HG03354 (cell line): ENCODE measurements around the gene ATP6V1G1.

Experiments
- ATAC-seq: cut with Tn5 transposase; IDR thresholded peaks from one replicate; pipeline ENCODE4 v1.9.1; 2021; ENCODE audit warnings: mild to moderate bottlenecking; ENCODE audit not compliant: unreplicated experiment, poor library complexity, severe bottlenecking

ATP6V1G1 gene

DNA sequence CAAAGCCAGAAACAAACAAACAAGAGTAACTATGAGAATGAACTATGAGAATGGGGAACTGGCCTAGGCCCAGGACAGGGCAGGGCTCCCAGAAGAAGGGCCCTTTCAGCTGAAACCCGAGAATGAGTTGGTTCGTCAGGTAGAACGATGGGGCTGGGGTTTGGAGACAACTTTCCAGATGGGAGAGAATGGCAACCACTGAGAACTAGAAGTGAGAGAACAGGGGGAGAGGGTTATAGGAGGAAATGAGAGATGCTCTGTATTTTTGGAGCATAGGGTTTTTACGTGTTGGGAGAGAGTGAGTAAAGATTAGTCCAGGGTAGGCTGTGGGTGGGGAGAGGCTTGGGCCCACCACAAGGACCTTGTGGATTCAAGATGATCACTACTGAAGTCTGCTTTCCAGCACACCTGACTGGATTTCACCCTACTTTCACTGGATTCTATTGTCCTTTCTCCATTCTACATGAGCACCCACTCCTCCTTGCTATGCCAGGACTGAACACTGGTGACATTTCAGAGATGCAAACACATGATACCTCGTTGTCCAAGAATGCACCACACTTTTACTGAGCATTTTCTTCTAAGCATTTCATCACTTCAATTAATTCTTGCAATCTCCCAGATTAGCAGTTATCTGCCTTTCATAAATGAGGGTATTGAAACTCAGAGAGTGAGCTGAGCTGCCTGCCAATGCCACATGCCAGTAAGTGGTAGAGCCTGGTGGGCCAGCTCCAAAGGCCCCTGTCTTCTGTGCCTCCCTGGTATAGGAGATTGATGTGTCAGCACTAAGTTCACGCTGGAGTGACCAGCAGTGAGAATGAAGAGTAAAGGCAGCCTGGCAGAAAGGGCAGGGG lies 20.3 kb downstream of the ATP6V1G1 start:
- ATAC-seq: peak; percentile 32

DNA sequence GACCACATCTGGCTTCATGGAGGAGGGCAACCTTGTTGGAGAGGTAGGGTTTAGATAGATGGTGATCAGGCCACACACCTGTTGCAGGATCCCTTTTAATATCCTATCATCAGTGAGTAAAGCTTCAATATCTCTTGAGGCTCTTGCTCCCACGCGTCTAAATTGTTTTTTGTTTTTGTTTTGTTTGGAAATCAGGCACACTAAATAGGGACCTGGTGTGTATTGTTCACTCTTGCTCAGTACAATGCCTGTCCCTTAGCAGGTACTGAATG lies 20.9 kb downstream of the ATP6V1G1 start:
- no peak for ATAC-seq

DNA sequence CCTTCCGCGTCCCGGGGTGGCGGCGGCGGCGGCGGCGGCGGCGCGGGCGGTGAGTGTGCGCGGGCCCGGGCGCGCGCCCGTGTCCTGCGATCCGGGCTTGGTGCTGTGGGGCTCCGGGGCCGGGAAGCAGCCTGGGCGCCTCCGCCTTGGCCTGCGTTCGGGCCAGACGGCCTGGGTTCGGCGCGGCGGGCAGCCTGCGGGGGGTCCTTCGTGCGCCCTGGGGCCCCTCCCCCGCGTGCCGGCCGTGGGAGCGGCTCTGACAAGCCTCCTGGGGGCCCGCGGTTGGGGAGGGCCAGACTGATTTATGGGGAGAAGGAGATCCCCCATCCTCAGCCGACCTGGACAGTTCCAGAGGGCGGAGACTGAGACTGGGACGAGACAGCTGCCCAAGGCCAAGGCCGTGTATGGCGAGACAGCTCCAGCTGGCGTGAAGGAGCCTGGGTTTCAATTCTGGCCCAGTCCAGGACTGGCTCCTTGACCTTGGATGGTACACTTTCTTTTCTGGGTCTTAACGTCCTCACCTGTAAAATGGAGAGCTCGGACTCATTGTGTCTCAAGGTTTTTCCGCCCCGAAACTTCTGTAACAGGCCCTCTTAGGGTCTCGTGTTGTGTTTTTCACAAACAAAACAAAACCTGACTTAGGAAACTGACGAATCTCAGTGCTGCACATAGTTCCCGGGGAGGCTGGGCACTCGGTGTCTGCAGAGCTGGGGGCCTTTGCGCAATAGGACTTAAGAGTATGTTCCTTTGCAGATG lies 24.1 kb downstream of the ATP6V1G1 start:
- ATAC-seq: peak; percentile 47

DNA sequence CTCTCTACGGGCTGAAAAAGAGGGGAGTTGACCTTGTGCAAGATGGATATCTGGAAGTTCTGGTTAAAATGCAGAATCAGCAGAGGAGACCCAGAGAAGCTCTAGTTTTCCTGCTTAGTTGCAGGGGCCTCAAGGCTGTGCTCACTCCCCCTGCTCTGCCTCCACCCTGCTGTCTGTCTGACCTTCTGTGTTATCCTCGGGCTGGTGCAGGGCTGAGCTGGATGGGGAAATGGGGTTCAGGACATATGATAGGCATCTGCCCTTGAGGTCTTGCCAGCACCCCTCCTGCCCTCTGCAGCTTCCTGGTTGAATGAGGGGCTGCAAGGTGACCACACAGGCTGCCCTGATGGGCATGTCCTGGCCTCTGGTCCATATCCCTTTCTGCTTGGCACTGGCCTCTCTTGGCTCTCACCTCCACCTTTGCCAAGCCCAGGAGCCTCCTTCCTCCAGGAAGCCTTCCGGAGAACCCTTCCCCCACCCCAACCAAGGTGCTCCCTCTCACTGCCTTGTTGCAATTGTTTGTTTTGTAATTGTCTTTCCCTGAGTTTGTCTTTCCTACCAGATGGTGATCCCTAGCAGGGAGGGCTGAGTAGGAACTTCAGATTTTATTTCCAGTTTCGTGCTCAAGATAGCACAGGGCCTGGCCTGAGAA lies 24.8 kb downstream of the ATP6V1G1 start:
- no peak for ATAC-seq

DNA sequence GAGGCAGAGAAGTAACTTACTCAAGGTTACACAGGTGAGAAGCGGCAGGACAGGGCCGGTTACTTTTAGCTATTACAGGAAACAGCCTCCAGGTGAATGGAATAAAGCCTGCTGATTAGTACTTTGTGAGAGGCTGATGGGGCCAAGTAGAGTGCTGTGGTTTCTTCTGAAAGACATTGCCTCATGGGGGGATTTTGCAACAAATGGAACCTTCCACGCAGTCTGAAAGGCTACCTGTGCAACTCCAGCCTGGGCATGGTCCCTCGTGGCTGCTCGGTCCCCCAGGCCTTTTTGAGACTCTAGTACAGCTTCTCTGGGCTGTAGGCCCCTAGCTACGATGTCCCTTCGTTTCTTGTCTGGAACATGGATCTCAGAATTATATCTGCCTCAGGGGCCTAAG lies 25.5 kb downstream of the ATP6V1G1 start:
- no peak for ATAC-seq

DNA sequence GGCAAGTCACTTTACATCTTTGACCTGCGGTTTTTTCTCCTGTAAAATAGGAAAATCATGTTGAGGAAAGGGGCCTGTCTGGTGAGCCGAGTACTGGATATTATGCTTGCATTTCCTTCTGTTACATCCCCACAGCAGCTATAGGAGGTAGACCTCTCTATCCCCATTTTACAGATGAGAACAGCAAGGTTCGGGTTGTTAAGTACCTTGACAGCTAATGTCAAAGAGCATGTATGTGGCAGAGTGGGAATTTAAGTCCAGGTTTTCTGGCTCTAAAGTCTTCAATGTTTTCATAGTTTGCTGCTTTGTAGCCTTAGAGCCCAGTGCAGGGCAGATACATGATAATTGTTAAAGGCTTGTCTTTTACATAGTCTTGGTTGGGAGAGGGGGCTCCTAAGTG lies 26.4 kb downstream of the ATP6V1G1 start:
- ATAC-seq: no peak

DNA sequence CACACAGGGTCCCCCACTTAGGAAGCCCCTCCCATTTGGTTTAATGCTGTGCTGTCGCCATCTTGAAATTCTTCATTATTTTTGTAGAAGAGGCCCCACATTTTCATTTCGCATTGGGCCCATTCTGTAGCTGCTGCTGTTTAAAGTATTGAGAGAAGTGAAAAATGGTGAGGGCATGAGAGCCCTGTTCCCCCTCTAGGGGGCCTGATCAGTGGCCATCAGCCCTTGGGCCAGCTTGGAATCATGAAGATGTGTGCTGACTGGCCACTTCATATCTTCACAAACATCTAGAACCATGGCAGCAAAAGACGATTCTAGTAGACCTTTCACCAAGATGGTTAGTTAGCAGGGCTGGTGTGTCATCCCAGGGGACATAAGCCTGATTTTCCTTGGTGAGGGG lies 26.8 kb downstream of the ATP6V1G1 start:
- ATAC-seq: no peak

DNA sequence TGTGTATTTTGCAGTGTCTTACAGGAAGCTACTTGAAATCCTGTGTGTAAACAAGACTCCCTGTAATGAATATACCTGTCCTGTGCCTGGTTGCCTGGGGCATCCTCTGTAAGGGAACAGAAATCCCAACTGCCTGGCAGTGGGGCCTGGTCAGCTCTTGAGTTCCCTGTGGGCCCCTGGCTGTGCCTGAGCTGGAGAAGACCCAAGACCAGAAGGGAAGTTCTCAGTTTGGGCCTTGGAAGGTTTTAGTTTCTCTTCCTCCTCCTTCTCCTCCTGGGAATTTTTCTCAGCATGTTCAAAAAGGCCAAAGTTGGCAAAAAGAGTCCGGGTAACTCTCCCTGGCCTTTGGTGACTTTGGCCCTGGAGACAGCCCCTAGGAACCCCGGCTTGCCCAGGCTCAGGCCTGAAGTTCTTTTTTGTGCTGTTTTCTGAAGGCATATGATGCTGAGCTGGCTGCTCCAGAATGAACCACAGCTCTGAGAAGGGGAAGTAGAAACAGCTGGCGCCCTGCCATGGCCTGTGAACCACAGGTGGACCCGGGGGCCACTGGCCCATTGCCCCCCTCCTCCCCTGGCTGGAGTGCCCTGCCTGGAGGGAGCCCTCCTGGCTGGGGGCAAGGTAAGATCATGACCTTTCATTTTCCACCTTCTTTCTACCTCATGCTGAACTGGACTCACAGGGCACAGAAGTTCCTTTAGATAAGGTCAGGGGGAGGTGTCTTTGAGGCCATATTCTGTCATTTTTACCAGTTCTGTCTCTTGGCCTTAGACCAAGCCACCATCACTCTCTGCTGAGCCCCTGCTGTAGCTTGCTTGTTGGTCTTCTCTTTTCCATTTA lies 29.3 kb downstream of the ATP6V1G1 start:
- ATAC-seq: peak; percentile 78

DNA sequence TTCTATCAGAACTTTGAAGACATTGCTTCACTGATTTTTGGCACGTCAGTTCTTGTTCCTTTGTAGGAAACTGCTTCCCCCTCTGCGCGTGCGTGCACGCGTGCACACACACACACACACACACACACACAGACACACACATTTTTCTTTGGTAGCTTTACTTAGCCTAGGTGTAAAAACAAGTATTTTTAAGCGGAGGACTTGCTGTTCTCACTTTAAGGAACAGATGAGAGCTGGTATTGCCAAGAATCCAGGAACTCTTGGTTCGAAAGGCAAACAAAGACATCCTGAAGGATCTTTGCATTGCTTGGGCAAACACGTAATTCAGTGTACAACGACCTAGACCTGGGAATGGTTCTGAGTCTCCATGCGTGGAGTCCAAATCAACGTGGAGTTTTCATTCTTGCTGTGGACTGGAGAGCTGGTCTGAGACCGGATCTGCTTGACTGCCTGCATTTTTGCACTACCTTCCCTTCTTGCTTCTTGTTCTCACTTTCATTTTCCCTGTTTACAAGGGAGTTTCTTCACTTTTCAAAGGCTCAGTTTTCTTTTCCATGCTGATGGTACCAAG lies 31.7 kb downstream of the ATP6V1G1 start:
- peak; percentile 53 for ATAC-seq

DNA sequence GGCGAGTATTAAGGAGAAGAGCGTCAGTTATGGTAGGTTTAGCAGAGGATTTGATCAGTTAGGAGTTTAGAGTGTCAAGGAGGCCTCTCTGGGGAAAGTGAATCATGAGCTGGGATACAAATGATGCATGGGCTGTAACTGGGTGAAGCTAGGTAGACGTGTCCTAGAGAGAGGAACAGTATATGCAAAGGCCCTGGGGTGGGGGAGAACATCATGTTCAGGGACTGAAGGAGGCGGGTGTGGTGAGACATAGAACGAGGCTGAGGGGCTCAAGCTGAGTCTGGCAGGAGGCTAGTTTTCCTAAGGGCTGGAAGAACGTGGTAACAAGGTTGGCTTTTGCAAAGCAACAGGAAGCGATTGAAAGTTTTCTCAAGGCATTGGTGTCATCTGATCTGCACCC lies 34.0 kb downstream of the ATP6V1G1 start:
- ATAC-seq: no peak

DNA sequence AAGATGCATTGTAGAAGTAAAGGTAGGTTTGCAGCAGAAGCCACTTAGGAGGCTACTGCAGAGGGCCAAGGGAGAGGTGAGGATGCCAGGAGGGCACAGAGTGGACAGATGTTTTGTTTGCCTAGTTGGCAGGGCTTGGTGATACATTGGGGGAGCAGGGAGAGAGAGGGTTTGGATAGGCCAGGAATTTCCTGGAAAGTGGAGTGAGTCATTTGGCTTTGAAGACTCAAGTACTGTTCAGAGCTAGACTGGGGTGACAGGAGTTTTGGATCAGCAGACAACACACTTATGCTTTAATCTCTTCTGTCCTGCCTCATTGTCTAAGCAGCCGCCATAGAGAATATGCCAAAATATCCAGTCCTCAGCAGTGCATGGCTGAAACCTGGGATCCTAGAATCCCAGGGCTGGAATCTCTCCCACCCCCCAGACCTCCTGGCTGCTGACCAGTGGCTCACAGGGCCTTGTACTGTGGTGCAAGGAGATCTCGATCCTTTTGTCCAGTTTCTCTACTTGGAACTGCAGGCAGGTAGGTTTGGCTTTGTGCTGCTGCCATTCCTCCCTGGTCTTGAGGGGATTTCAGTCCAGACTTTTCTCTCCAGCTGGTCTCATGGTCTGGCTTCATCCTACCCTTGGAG lies 34.5 kb downstream of the ATP6V1G1 start:
- ATAC-seq: no peak

DNA sequence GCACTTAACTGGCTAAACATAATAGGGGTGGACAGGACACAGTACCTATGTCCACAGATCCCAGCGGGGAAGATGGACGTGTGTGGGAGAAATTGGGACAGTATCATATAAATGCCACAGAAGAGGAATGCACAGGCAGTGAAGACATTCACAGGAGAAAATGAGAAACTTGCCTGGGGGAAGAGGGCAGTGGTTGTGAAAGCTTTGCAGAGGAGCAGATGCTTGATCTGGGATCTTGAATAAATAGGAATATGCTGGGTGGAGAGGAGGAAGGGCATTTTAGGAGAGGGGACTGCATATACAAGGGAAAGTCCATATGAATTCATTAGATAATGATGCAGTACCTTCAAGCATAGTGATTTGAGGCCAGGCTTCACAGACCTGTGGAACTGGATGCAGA lies 37.1 kb downstream of the ATP6V1G1 start:
- no peak for ATAC-seq

DNA sequence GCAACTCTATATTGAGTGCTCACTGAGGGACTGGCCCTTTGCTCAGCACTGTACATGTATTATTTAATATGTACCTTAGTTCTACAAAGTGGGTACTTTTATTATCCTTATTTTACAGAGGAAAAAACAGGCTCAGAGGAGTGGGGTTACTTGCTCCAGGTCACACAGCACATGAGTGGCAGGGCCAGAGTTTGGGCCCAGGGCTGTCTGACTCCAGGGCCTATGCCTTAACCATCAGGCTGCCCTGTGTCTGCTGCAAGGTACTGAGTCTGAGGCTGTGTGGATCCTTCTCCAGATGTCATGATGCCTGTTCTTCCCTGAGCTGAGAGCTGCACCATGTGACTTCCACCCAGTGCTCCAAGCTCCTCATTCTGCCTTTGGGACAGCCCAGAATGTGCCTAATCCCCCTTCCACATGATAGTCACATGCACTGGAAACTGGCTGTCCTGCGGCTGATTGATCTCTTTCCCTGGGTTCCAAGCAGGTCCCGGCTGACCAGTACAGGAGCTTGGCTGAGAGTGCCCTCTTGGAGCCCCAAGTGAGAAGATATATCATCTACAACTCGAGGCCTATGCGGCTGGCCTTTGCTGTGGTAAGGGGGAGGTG lies 38.9 kb downstream of the ATP6V1G1 start:
- ATAC-seq: no peak

DNA sequence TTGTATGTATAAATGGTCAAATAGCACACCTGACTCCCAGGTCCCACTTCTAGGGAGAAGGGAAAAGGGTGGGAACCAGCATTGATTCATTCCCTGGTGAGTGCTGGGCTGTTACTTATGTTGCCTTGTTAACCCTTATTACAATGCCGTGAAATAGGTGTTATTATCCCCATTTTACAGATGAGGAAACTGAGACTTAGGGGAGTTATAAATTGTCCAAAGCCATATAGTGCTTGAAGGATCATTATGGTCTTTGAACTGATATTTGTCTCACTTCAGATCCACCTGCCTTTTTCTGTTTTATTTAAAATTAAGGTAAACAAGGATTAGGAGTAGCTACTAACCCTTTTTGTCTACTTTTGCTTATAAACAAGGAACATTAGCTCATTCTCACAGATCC lies 40.0 kb downstream of the ATP6V1G1 start:
- no peak for ATAC-seq

DNA sequence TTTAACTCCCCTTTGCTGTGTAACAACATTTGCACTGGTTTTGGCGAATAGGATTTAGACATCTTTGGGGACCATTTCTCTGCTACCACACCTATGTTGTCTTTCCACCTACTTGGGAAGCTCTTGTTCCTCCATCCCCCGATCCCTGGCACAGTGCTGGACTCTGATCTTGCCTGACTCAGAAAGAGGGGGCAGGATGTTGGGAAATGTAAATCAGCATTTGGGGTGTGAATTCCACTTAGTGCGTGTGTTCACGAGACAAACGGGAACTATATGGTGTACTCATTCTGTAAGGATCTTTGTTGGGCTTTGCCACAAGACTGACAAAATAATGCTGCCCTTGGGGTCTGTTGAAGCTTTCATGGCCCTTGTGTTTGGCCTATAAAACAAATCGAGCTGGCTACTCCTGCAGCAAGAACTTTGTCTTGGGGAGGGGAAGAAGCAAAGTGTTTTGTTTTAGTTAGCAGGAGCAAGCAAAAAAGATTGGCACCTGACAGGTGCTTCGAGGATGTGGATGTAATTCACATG lies 42.1 kb downstream of the ATP6V1G1 start:
- ATAC-seq: no peak

DNA sequence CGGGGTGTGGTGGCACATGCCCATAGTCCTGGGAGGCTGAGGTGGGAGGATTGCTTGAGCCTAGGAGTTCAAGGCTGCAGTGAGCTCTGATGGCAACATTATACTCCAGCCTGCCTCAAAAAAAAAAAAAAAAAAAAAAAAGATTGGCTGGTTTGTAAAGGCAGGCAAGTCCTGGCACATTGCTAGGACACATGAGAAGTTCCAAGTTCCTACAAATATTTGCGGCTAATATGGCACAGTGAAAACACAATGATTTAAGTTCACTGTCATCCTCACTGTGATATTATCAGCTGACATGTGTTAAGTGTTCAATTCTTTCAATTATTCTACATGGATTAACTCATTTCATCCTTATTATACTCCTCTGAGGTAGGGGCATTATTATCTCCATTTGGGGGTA lies 43.6 kb downstream of the ATP6V1G1 start:
- ATAC-seq: no peak

DNA sequence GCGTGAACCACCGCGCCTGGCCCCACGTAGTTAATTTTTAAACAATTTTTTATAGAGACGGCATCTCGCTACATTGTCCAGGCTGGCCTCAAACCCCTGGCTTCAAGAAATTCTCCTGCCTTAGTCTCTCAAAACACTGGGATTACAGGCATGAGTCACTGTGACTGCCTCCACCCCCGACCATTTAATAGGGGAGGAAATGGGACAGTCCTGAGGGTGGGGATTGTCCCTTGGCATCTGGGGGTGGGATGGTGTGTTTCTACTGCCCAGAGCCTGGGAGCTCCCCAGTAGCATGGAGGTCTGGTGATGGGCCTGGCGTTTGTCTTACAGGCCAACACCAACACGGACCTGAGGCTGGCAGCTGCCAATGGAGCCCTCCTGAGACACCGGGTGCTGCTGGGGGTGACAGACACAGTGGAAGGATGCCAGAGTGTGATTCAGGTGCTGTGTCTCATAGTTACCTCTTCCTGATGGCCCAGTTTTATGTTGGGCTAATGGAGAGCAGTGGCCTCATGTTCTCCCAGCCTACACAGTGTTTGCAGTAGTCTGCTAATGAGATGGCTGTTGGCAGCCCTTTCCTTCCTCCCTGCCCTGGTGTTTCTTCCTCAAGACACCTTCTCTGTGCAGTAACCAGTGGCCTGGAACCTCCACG lies 46.0 kb downstream of the ATP6V1G1 start:
- no peak for ATAC-seq

DNA sequence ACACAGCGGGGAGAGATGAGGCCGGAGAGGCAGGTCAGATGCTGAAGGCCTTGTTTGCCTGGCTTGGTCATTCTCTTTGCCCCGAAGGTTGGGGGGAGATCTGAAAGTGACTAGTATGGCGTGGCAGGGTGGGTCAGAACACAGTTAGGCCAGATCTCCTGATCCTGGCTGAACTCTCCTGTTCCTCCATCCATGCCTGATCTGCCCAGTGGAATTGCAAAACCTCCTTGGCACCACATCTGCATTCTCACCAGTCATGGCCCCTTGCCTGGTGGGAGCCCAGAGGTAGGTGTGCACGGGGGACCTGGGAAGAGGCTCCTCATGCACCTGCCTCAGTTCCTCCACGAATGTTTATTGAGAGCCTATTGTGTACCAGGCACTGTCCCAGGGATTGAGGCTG lies 46.8 kb downstream of the ATP6V1G1 start:
- no peak for ATAC-seq
